ENCODE results near the gene MYCL.

DNA sequence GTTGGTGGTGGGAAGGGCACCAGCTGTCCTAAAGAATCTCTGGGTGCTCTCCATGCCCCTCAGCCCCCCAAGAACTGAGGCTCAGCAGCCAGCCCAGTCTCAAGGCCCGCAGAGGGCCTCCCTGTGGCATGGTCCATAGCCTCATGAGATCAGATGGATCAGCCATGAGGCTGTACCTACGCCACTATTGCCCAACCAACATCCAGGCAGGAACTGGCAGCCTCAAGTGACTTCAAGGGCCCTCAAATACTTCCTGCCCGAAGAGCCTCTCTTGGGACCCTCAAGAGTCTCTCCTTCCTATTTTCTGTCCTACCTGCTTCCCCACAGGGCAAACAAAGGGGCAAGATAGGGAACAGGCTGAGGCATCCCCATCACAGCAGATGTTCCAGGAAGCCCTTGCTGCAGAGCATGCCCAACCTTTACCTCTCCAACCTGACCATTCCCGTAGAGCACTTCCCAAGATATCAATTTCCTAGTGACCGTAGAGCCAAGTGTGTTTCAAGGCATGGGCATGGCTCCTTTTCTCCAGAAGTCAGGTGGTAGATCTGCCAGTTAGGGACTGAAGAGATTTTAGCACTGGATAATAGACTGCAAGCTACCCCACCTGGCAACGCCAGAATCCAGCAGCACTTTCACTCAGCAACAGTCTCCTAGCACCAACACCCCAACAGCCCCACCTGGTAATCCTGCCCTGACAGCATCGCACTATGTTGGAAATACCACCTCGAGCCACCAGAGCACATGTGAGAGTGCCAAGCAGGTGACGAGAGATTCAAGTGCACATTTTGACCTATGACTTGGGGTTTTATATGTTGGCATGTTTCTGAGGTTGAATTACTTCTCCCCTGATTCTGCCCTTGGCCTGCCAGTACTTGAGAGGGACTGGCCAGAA is 39.5 kb upstream of the MYCL start:
- no peak for TF ChIP-seq POLR2A (IDR thresholded peaks at IDR 0.05)
- TF ChIP-seq, protein P1, sequence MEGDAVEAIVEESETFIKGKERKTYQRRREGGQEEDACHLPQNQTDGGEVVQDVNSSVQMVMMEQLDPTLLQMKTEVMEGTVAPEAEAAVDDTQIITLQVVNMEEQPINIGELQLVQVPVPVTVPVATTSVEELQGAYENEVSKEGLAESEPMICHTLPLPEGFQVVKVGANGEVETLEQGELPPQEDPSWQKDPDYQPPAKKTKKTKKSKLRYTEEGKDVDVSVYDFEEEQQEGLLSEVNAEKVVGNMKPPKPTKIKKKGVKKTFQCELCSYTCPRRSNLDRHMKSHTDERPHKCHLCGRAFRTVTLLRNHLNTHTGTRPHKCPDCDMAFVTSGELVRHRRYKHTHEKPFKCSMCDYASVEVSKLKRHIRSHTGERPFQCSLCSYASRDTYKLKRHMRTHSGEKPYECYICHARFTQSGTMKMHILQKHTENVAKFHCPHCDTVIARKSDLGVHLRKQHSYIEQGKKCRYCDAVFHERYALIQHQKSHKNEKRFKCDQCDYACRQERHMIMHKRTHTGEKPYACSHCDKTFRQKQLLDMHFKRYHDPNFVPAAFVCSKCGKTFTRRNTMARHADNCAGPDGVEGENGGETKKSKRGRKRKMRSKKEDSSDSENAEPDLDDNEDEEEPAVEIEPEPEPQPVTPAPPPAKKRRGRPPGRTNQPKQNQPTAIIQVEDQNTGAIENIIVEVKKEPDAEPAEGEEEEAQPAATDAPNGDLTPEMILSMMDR (IDR thresholded peaks at IDR 0.05 in 4 of 5, conservative IDR thresholded peaks at IDR 0.05 in 1 of 5), result no peak
